ENCODE data around the gene SLC39A3.
"Not testable (repeated sequence)": the region's sequence is repeated elsewhere in the genome, so short reads cannot be mapped to it uniquely, and the experiment has no call there.

SLC39A3 gene

DNA sequence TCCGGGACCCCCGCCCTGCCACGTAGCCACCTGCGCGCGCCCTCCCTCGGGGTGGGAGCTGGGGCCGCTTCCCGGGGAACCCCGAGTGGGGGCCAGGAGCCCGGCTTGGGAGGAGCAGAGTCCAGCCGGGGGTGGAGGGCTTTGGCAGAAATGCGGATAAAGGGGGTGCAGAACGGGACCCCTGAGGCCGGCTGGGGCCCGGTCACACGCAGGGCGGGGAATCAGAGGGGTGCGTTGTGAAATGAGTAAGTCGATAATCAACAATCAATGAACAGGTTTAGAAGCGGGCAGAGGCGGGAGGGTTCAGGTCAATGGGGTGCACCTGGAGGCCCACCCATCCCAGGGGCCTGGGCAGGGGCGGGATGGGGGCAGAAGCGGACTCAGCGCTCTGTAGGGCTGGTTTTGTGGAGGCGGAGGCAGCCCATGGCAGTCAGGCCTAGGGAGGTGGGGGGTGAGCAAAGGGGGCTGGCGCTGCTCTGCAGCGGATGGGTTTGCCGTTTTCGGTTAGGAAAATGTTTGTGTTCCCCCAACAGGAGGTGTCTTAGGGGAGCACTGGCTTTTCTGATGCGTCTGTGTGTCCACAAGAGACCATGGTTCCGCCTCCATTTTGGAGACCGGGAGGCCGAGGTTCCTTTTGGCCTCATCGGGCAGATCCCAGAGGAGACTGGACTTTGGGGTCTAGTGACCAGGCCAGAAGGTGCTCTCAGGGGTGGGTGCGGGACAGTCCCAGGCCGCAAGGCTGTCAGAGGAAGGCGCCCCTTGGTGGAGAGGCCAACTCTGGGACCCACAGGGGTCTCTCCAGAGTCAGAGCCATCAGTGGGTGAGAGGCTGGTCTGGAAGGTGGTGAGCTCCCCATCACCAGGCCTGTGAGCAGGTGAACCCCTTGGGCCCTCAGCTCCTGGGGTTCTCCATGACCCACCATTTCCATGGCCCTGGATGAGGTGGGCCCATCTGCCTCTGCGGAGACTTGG lies 18.0 kb downstream of the SLC39A3 start:
- DNase-seq = peak; percentile 31

GRCh38 chr19:2720777-2721569 lies 18.8 kb downstream of the SLC39A3 start, which contains the start of gene DIRAS1:
Gene DIRAS1 (minus strand): TSS chr19:2721372. CDS start chr19:2717806, 3,566 bp downstream.
- DNase-seq = no peak

GRCh38 chr19:2719920-2720776 lies 19.7 kb downstream of the SLC39A3 start:
- DNase-seq = peak; percentile 69

DNA sequence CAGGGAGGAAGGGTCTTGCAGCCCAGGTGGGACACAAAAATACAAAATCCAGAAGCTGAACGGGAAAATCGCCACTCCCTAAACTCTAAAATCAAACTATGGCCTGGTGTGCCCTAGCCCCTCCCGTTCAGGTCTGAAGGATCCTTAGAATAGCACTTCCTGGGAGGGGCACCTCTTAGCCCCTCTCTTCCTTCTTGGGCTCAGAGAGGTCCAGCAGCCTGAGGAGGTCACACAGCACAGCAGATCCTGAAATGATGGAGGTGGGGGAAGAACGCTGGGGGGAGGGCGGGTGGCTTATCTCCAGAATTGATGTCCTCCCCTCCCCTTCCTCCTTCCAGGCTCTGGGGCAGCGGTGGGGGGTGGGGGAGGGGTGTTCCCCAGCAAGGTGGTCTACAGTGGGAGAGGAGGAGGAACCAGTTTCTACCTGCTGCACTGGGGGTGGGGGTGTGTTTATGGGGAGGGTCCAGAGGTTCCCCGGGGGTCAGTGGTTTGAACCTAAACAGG lies 20.5 kb downstream of the SLC39A3 start:
- DNase-seq = no peak

GRCh38 chr19:2717638-2718541 lies 21.9 kb downstream of the SLC39A3 start:
- no peak for DNase-seq

GRCh38 chr19:2716722-2717637 lies 22.8 kb downstream of the SLC39A3 start:
- DNase-seq = no peak

DNA sequence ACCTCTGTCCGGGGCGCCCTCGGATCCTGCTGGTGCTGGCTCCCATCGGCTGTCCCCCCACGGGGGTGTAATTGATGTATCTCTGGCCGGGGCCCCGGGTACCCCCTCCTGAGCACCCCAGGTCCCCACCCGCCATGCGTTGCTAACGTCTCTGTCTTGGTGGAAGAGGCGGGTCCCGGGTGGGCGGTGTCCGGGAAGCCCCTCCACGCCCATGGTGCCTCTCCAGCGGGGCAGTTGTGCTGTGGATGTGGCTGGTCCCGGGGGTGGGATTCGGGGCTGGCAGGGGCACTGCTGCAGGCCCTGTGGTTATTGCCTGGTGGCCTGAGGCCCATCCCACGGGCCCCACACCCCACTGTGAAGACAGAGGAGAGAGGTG lies 23.6 kb downstream of the SLC39A3 start:
- no peak for DNase-seq

DNA sequence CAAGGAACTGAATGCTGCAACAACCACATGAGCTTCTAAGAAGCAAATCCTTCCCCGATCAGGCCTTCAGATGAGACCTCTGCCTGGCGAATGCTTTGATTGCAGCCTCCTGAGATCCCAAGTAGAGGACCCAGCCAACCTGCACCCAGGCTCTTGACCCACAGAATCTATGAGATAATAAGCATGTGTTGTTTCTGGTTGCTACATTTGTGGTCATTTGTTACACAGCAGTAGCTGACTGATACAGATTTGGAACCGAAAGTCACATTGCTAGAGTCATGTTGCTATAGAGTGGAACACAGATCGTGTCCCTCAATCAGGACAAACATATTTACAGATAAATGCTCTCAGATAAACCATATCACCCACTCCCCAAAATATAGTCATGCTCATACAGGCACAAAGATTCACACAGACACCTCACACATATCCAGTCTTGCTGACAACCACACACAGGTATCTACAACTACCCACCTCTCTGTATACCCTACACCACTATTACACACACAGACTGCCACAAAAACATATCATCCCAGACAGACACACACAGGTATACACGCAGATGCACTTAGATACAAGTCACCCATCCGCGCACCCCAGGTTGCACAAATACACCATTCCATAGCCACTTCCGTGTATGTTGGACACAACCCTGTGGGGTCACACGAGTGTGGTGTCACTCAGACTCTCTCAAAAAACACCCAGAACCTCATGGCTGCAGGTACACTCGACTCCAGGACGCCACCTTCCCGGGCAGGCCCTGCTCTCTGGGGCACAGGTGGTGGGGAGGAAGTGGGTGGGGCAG lies 24.1 kb downstream of the SLC39A3 start:
- DNase-seq = no peak

GRCh38 chr19:2714531-2715269 lies 25.1 kb downstream of the SLC39A3 start:
- no peak for DNase-seq

DNA sequence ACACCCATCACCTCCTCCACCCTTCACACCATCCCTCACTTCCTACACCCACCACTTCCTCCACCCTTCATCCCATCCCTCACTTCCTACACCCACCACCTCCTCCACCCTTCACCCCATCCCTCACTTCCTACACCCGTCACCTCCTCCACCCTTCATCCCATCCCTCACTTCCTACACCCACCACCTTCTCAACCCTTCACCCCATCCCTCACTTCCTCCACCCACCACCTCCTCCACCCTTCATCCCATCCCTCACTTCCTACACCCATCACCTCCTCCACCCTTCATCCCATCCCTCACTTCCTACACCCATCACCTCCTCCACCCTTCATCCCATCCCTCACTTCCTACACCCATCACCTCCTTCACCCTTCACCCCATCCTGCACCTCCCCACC lies 25.7 kb downstream of the SLC39A3 start:
- not testable (repeated sequence) for DNase-seq

DNA sequence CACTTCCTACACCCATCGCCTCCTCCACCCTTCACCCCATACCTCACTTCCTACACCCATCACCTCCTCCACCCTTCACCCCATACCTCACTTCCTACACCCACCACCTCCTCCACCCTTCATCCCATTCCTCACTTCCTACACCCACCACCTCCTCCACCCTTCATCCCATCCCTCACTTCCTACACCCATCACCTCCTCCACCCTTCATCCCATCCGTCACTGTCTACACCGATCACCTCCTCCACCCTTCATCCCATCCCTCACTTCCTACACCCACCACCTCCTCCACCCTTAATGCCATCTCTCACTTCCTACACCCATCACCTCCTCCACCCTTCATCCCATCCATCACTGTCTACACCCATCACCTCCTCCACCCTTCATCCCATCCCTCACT lies 26.6 kb downstream of the SLC39A3 start:
- DNase-seq = not testable (repeated sequence)

DNA sequence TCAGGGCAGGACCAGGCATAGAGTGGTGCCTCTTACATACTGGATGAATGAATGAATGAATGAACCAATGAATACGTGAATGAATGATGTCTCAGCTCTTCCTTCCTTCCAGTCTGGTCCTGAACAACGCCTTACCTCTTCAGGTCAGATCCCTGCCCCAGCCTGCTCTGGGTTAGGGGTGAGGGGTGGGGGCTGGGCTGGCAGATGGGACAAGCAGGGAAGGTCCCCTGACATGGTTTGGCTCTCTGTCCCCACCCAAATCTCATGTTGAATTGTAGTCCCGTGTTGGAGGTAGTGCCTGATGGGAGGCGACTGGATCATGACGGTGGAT lies 28.0 kb downstream of the SLC39A3 start:
- no peak for DNase-seq

- peak; percentile 47 for DNase-seq
Observed at GRCh38 chr19:2711172-2711874, 28.5 kb downstream of the SLC39A3 start.

- no peak for DNase-seq
Observed at GRCh38 chr19:2706251-2706650, 33.6 kb downstream of the SLC39A3 start.

DNA sequence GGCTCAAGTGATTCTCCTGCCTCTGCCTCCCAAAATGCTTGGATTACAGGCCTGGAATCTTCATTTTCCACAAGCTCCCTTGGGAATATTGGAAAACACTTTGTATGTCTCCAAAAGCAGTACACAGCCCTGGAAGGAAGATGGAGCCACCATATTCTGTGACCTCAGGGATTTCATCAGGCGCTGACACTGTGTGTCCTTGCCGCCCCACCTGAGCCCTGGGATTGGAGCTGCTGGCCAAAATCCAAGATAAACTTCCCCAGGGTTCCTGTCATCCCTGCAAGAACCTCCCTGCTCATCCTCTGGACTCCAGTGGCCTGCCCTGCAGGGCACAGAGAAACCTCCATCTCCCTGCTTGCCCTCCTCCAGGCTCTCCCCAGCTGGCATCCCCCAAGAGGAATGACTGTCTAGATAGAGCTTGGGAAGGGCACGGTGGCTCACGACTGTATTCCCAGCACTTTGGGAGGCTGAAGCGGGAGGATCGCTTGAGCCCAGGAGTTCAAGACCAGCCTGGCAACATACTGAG lies 36.1 kb downstream of the SLC39A3 start:
- no peak for DNase-seq

DNA sequence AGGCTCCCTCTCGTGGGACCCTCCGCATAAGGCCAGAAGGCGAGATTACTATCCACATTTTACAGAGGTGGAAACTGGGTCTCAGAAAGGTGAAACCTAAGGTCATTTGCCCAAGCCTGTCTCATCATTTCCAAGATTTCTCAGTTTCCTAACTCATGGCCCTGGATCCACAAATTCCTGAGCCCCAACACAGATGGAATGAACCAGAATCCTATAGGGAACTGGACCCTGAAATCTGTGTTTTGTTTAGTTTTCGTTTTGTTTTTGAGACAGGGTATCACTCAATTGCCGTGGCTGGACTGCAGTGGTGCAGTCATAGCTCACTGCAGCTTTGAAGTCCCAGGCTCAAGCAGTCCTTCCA lies 36.8 kb downstream of the SLC39A3 start:
- DNase-seq = no peak

- DNase-seq = peak; percentile 97
Observed at GRCh38 chr19:2702170-2703076, 37.4 kb downstream of the SLC39A3 start, which contains the start of gene GNG7. Gene GNG7 (minus strand): TSS chr19:2702694. CDS start chr19:2520688, 182,006 bp downstream.
